Adipocyte (in vitro differentiated cells): ENCODE results near the gene MAP3K4.
A peak's percentile ranks its signal among the peaks of the same experiment; 100 is the strongest.

Experiments used
- DNase-seq: peaks from one replicate; pipeline ENCODE4 v3.0.0-alpha.2; 2015; ENCODE audit warnings: low read depth
- H3K27me3 ChIP-seq: replicated peaks from 2 replicates; pipeline ENCODE4 v1.7.0; 2013; ENCODE audit warnings: mild to moderate bottlenecking, low read length, moderate library complexity; ENCODE audit not compliant: control insufficient read depth, insufficient read depth
- H3K36me3 ChIP-seq: 2 replicates; pipeline ENCODE4 v1.7.0; 2013; ENCODE audit warnings: low read length, mild to moderate bottlenecking, moderate library complexity; ENCODE audit not compliant: control insufficient read depth, insufficient read depth, severe bottlenecking
- H3K4me1 ChIP-seq: 2 replicates; pipeline ENCODE4 v1.7.0; 2013; ENCODE audit warnings: mild to moderate bottlenecking, low read length, moderate library complexity; ENCODE audit not compliant: control insufficient read depth, insufficient read depth
- H3K4me3 ChIP-seq: 2 replicates; pipeline ENCODE4 v1.7.0; 2013; ENCODE audit warnings: mild to moderate bottlenecking, low read length, moderate library complexity
- H3K9ac ChIP-seq: 2 replicates; pipeline ENCODE4 v1.7.0; 2013; ENCODE audit warnings: mild to moderate bottlenecking, low read length, moderate library complexity
- H3K9me3 ChIP-seq: 2 replicates; pipeline ENCODE4 v1.7.0; 2013; ENCODE audit warnings: mild to moderate bottlenecking, low read length, moderate library complexity; ENCODE audit not compliant: control insufficient read depth

MAP3K4 gene

DNA sequence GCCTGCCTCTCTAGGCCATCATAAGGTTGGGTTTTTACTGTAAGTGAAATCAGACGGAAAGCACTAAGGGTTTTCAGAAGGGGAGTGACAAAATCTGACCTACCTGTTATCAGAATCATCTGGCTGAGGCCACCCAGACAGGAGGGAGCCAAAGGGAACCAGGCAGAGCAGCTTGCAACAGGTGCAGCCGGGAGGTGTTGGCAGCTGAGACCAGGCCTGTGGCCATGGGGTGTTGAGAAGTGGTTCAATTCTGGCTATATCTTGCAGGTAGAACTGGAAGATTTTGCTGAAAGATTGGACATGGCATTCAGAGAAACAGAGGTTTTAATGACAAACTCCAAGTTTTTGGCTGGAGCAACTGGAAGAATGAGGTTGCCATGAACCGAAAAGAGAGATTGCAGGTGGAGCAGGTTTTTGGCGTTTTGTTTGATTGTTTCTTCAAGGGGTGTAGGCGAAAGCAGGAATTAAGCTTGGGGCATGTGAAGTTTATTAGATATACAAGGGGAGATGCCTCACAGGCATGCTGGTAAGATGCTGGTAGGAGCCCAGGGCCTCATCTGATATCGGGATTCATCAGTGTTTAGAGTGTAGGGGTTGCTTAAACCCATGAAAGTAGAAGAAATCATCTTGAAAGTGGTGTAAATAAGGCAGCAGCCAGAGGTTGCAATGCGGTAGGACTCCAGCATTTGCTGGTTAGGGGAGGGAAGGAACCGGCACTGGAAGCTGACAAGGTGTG lies 35.1 kb upstream of the MAP3K4 start:
- Histone ChIP-seq H3K36me3 (no peaks in the 10 kb centered on the region), H3K9ac (no peak overlapping the region), H3K4me1 (peaks cover 6% of the 10 kb centered on the region), H3K27me3 (no peaks in the 10 kb centered on the region), H3K4me3 (no peak overlapping the region), H3K9me3 (no peaks in the 10 kb centered on the region)
- DNase-seq: no peak

DNA sequence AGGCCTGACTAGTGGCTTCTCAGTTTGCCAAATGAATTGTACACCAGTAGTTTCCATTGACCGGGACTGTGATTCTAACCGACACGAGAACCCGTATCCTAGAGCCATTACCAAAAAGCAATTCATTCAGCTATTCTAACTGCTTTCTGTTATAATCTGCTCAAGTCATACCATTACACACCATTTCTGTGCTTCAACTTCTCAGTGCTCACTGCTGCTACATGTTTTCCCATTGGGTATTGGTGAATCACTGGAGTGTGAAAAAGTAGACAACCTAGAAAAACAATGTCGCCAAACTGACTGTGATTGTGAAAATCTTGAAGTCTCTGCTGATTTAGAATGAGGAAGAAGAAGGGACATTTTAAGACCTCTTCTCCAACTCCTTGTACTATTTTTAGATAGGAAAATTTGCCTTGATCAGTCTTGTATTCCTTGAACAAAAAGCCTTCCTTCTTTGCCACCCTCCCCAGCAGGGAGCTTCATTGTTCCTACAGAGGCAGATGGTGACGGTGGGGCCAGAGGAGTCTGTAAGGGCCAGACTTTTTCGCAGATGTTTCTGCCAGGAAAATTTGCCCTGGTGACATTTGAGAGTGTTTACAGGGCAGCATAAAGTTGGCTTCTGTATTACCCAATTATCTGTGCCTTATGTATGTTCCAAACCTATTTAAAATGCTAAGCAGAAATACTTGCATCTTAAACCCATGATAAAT lies 31.7 kb upstream of the MAP3K4 start:
- no peak for DNase-seq
- Histone ChIP-seq H3K4me3 (no peak overlapping the region), H3K36me3 (no peaks in the 10 kb centered on the region), H3K9me3 (no peaks in the 10 kb centered on the region), H3K9ac (no peak overlapping the region), H3K4me1 (no peaks in the 10 kb centered on the region), H3K27me3 (no peaks in the 10 kb centered on the region)

DNA sequence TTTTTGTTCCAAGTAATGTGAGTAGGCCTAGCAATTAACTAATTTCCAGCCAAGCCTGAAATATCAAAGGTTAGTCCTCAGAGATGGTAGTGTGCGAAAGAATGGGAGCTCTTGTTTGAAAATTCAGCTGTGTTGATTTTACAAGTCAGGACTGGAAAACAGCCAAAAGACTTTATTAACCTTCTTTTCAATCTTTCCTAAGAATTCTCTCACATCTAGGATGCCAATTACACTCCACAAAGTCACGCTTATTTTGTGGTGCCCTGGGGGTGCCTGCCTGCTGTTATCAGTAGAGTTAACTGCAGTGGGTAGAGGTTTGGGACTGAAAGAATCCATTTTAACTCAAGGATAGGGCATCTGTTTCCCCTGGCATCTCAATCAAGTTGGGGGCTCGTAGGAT lies 30.7 kb upstream of the MAP3K4 start:
- DNase-seq: no peak
- H3K4me3 ChIP-seq: no peak overlapping the region
- H3K9ac ChIP-seq: no peak overlapping the region
- no peaks in the 10 kb centered on the region for H3K36me3 ChIP-seq
- no peaks in the 10 kb centered on the region for H3K4me1 ChIP-seq
- no peaks in the 10 kb centered on the region for H3K27me3 ChIP-seq
- H3K9me3 ChIP-seq: no peaks in the 10 kb centered on the region

DNA sequence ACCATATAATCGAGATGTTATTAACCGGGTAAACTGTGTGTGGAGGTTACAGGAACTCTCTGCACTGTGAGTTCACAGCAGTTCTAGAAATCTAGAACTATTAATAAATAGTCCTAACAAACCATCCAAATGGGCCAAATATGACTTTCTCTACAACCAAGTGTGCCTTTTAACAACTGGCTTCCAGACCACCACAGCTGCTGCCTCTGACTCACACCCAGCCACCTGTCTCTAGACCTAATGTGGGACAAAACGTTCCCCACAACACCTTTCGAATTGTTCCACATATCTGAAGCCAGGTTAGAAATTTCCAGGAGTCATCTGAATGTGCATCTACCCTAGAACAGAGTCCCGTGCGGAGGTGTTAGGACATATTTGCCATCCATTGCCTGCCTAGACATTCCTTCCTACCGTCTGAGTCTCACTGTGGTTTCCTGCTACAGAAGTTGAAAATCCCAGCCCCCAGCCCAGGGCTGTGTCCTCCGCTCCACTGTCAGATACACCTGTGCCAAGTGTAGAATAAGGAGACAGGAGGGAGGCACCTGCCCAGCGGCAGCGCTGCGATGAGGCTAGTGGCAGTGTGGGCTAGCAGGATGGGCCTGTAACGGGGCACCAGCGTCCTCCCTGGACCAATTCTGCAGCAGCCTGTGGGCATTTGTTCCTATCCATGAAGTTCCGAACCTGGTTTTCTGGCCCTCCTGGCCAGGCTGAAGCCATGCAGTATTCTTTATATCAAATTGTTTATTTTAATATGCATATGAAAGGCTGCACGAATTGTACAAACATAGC lies 28.5 kb upstream of the MAP3K4 start:
- no peaks in the 10 kb centered on the region for H3K4me1 ChIP-seq
- H3K4me3 ChIP-seq: no peak overlapping the region
- H3K27me3 ChIP-seq: no peaks in the 10 kb centered on the region
- H3K9me3 ChIP-seq: no peaks in the 10 kb centered on the region
- H3K9ac ChIP-seq: no peak overlapping the region
- no peak for DNase-seq
- no peaks in the 10 kb centered on the region for H3K36me3 ChIP-seq

DNA sequence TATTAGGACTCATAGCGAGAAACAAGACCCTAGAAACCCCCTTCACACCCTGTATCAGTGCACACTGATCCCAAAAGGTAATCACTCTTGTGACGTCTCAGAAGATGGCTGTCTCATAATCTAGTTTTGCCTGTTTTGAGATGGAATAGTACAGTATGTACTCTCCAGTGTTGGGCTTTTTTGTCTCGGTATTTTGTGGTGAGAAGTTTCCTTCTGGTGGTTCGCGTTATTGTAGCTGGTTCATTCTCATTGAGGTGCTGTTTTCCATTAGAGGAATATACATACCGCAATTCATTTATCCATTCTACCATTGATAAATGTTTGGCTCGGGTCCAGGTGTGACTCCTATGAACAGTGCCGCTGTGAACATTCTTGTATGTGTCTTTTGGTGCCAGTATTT lies 27.9 kb upstream of the MAP3K4 start:
- Histone ChIP-seq H3K27me3 (no peaks in the 10 kb centered on the region), H3K9me3 (no peaks in the 10 kb centered on the region), H3K36me3 (no peaks in the 10 kb centered on the region), H3K4me3 (no peak overlapping the region), H3K9ac (no peak overlapping the region), H3K4me1 (no peaks in the 10 kb centered on the region)
- no peak for DNase-seq

DNA sequence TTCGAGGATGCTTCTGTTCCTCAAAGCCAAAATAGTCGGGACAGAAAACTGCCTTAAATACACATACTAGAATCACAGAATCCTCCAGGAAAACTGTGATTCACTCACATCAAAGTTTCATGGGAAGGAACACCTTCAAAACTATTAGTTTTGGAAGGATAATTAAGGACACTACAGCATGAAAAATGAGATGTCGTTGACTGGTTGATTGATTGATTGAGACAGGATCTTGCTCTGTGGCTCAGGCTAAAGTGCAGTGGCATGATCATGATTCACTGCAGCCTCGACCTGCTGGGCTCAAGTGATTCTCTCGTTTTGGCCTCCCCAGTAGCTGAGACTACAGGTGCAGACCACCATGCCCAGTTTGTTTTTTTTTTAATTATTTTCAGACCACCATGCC lies 25.7 kb upstream of the MAP3K4 start:
- H3K4me3 ChIP-seq: no peak overlapping the region
- no peaks in the 10 kb centered on the region for H3K36me3 ChIP-seq
- DNase-seq: no peak
- H3K27me3 ChIP-seq: no peaks in the 10 kb centered on the region
- H3K9me3 ChIP-seq: no peaks in the 10 kb centered on the region
- no peaks in the 10 kb centered on the region for H3K4me1 ChIP-seq
- no peak overlapping the region for H3K9ac ChIP-seq

DNA sequence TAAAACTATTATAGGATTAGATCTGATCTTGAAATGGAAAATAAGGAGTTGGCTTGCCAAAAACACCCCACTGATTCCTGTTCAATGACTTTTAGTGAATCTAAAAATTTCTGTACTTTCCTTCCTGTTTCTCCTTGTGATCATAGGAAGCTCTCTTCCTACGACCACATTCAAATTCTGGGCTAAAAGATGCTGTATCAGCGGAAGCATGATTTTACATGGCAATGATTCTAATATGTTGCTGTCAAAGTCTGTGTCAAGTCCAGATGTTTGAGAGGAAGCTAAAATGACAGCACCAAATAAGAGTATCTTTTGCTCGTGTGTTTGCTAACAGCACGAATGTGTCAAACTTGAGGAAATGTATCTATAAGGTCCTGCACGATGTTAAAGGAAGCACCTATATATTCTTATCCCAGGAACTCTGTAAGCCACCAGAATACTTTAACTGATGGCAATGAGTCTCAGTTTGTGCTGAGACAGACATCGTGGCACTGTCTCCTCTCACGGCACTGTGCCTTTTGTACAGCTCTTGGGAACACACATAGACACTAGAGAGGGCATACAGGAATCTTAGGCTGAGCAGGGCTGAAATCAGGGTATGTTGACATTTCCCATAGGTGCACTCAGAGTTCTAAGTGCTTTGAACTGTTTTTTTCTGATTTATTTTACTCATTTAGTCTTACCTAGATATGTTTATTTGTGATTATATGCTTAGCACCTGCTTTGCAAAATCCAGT lies 24.9 kb upstream of the MAP3K4 start:
- no peaks in the 10 kb centered on the region for H3K36me3 ChIP-seq
- no peaks in the 10 kb centered on the region for H3K27me3 ChIP-seq
- H3K9me3 ChIP-seq: no peaks in the 10 kb centered on the region
- H3K4me1 ChIP-seq: no peaks in the 10 kb centered on the region
- no peak overlapping the region for H3K4me3 ChIP-seq
- no peak for DNase-seq
- no peak overlapping the region for H3K9ac ChIP-seq

DNA sequence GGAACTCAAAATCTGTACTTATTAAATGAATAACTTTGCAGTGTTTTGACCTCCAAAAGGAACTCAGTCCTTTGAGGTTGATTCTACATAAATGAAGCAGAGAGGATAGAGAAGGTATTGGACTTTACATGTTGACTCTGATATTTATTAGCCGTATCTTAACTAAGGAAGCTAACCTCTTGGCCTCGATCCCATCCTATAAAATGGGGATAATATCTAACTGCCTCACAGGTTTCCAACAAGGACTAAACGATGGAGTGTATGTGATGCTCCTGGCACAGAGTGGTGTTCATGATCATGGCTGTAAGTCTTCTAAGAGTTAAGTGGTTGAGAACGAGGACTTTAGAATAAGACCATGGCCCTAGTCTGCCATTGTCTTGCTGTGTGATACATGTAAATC lies 24.2 kb upstream of the MAP3K4 start:
- H3K9me3 ChIP-seq: no peaks in the 10 kb centered on the region

DNA sequence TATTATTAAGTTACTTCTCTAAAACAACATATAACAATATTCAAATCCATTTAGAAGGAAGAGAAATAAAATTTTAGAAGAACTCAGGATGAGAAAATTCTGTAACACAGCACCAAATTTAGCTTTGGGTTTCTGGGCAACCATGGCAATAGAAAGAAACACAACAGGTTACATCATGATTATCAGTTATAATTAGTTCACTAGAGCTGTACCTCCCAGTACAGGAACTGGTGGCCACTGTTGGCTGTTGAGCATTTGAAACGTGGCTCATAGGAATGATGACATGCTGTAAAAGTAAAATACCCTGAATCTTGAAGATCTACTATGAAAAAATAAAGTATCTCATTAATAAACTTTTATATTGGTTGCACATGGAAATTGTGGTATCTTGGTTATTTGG lies 23.7 kb upstream of the MAP3K4 start:
- no peaks in the 10 kb centered on the region for H3K27me3 ChIP-seq
- no peaks in the 10 kb centered on the region for H3K9me3 ChIP-seq
- no peaks in the 10 kb centered on the region for H3K36me3 ChIP-seq
- H3K4me3 ChIP-seq: no peak overlapping the region
- H3K4me1 ChIP-seq: peaks cover 10% of the 10 kb centered on the region
- DNase-seq: no peak
- no peak overlapping the region for H3K9ac ChIP-seq

More for the DNA sequence above, 24.2 kb upstream of the MAP3K4 start:
- H3K4me3 ChIP-seq: no peak overlapping the region
- peaks cover 5% of the 10 kb centered on the region for H3K4me1 ChIP-seq
- H3K9ac ChIP-seq: no peak overlapping the region
- H3K27me3 ChIP-seq: no peaks in the 10 kb centered on the region
- DNase-seq: no peak
- no peaks in the 10 kb centered on the region for H3K36me3 ChIP-seq

DNA sequence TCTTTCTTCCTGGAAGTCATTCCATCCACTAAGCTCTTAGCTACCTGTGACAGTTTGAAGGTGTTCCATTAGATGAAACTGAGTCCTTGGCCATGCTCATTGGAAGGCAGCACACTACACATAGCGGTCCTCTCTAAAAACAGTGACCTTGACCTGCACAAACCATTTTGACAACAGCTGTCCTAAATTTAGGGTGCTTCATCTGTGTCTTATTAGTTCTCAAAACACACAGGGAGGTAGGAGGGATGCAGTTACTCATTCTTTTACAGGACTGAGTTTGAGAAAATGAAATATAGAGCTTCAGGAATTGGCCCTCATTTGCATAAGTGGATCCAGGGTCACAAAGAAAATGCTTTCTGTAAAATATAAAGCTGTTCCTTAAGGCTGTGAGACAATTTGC lies 20.4 kb upstream of the MAP3K4 start:
- Histone ChIP-seq H3K27me3 (no peaks in the 10 kb centered on the region), H3K36me3 (no peaks in the 10 kb centered on the region), H3K9ac (no peak overlapping the region), H3K9me3 (no peaks in the 10 kb centered on the region), H3K4me3 (no peak overlapping the region), H3K4me1 (peaks cover 32% of the 10 kb centered on the region)
- no peak for DNase-seq

DNA sequence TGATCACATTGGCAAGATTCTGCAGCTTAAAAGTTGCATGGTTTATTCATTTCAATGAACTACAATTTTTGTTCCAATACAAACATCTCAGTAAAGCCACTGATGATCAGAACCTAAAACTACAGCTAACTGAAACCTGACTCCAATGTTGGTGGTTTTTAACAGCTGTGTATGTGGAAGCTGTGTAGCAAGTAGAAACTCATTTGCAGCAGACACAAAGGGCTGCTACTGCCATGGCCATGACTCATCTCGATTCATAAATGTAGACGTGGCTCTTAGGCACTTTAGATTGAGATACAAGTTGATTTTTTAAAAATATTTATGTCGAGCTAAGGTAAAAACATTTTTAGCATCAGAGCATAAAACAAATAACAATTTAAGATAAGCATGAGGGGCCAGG lies 19.5 kb upstream of the MAP3K4 start:
- no peak overlapping the region for H3K9ac ChIP-seq
- H3K4me1 ChIP-seq: peaks cover 32% of the 10 kb centered on the region
- DNase-seq: peak; percentile 80
- no peaks in the 10 kb centered on the region for H3K9me3 ChIP-seq
- no peaks in the 10 kb centered on the region for H3K27me3 ChIP-seq
- H3K4me3 ChIP-seq: no peak overlapping the region
- H3K36me3 ChIP-seq: no peaks in the 10 kb centered on the region
